ENCODE results near the gene RAB34.

DNA sequence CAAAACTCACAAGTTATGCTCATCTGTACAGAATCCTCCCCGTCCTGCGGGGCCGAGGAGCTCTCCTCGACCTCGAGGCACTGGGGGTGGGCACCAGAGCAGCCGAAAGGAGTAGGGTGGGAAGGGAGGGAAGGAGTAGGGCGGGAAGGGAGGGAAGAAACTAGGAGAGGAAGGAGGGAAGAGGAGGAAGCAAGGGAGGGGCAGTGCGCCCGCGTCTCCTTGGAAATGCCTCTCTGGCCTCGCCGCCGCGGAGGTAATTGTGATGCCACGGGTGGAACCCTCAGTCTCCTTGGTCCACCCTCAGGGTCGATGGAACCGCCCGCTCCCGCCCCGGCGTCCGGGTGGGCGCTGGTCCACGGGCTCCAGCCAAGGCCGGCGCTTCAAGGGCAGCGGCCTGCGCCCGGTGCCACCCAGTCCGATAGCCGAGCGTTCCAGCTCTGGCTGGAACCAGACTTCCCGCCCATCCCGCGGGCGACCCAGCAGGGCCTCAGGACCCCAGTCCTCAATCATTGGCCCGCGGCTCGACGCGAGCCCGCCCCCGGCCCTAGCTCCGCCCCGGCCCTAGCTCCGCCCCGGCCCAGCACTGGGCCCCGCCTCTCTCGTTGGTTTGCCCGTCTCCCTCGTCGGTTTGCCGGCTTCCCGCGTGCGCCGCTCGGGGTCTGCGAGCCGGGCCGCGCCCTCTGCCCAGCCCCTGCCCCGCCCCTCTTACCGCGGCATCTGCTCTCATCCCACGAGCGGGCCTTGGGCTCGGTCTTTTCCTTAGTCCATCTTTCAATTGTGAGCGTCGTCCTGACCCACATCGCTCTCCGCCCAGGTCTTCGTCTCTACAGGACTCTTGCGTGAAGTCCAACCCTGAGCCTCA lies 6.6 kb downstream of the RAB34 start:
- TF ChIP-seq, protein P1, sequence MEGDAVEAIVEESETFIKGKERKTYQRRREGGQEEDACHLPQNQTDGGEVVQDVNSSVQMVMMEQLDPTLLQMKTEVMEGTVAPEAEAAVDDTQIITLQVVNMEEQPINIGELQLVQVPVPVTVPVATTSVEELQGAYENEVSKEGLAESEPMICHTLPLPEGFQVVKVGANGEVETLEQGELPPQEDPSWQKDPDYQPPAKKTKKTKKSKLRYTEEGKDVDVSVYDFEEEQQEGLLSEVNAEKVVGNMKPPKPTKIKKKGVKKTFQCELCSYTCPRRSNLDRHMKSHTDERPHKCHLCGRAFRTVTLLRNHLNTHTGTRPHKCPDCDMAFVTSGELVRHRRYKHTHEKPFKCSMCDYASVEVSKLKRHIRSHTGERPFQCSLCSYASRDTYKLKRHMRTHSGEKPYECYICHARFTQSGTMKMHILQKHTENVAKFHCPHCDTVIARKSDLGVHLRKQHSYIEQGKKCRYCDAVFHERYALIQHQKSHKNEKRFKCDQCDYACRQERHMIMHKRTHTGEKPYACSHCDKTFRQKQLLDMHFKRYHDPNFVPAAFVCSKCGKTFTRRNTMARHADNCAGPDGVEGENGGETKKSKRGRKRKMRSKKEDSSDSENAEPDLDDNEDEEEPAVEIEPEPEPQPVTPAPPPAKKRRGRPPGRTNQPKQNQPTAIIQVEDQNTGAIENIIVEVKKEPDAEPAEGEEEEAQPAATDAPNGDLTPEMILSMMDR (tag by site-specific recombination; IDR thresholded peaks at IDR 0.05) = no peak
- 0 out of 2 replicates have a peak, but pooled peaks have one; percentile 30 for TF ChIP-seq ZNF2 (tag by site-specific recombination; IDR thresholded peaks at IDR 0.05)

Data from HEK293 (cell line).